Stimulated activated CD4-positive, alpha-beta T cell treated with anti-CD3 and anti-CD28 coated beads, Interleukin-15, amount 100 ng/mL, for 48 hours (primary cell): ENCODE results near the gene PMAIP1.

Experiments used
- DNase-seq, 2 donors: peaks; one replicate each; pipeline ENCODE4 v3.0.0-alpha.2; 2020; ENCODE audit warnings: low read depth in 2 of 2

The PMAIP1 gene

DNA sequence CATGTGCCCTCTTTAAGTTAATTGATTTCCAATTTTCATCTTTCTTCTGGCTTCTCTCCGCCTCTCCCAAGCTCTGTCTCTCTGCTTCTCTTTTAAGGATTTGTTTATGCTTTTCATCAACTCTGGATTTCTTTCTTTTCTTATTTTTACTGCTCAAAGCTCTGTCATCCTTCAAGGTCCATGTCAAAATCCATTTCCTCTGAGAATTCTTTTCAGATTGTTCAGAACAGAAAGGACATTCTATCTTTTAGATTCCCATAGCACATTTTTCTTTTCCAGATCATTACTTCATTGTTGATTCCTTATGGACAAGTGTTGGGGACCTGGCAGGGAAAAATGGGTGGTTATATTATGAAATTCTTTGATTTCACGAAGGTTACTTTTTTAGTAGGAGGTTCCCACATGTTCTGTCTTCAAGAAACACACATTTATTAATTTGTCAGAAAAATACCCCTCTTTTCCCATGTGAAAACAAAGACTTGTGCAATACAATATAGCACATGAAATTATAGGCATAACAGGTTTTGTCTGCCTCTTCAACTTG is 12.3 kb downstream of the PMAIP1 start:
- no peak for DNase-seq

DNA sequence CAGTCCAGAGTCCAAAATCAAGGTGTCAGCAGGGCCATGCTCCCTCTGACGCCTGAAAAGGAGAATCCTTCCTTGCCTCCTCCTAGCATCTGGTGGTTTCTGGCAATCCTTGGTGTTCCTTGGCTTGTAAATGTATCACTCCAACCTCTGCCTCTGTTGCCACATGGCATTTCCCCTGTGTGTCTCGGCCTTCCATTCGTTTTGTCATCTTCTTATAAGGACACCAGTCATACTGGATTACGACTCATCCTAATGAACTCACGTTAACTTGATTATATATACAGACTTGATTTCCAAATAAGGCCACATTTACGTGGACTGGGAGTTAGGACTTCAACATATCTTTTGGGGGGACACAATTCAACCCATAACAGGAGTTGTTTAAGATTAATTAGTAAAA is 15.8 kb downstream of the PMAIP1 start:
- no peak for DNase-seq

GRCh38 chr18:59916746-59917145 is 16.9 kb downstream of the PMAIP1 start:
- DNase-seq, result no peak

DNA sequence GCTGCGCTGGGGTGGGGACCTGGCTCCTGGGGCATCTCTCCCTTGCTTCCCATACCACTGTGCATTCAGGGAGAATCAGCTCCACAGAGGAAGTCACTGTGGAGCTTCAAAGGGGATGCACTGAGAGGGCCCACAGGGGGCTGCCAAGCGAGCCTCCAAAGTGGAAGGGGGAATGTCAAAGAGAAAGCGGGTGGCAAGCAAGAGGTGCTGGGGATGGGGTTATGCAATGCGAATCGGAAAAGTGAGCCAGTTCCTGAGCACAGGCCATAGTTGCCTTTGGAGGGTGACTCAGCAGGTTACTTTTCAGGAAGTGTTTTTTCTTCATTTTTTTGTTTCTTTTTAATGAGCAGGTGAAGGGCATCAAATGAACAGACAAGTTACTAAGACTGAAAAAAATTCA is 17.6 kb downstream of the PMAIP1 start:
- DNase-seq, result no peak

- DNase-seq, result no peak
Observed at GRCh38 chr18:59918320-59918755, 18.5 kb downstream of the PMAIP1 start.

- DNase-seq, result no peak
Observed at GRCh38 chr18:59918997-59919396, 19.2 kb downstream of the PMAIP1 start.

- peak; percentile 48 to 49 for DNase-seq
Observed at GRCh38 chr18:59921384-59921891, 21.6 kb downstream of the PMAIP1 start.

DNA sequence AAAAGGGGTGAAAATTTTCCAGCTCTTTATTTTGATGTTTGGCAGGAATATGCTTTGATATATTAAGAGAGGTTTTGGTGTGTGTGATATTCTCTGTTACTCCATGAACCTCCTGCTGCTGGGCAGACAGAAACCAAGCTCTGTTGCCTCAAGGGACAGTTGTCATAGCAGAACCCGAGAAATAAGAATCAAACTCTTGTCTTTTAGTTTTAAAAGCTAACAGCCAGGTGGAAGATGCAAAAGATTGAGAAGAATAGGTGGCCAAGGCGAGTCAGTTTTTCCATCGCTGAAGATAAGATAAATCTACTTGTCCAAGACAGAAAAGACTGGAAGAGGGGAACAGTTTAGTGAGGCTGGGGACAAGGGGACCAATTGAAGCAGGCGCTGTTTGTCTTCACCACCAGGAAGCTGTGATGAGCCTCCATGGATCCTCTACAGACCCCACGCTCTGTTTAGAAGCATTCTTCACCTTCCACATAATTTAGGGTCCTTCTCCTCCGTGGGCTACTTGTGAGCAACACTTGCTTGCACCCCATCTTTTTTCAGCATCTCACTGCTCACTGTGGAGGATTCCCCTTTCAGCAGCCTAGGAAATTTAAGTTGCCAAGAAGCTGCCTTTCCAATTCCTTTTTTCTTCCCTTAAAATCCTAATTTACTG is 23.9 kb downstream of the PMAIP1 start:
- no peak for DNase-seq

DNA sequence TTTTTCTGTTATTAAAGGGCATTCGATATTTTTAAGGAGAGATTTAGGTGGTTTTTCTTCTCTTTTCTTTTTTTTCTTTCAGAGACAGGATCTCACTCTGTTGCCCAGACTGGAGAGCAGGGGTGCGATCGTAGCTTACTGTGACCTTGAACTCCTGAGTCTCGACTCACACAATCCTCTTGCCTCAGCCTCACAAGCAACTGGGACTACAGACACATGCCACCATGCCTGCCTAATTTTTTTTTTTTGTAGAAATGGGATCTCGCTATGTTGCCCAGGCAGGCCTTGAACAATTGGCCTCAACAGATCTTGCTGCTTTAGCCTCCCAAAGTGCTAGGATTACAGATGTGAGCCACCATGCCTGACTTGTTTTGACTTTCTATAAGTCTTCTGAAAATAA is 26.3 kb downstream of the PMAIP1 start:
- no peak for DNase-seq

DNA sequence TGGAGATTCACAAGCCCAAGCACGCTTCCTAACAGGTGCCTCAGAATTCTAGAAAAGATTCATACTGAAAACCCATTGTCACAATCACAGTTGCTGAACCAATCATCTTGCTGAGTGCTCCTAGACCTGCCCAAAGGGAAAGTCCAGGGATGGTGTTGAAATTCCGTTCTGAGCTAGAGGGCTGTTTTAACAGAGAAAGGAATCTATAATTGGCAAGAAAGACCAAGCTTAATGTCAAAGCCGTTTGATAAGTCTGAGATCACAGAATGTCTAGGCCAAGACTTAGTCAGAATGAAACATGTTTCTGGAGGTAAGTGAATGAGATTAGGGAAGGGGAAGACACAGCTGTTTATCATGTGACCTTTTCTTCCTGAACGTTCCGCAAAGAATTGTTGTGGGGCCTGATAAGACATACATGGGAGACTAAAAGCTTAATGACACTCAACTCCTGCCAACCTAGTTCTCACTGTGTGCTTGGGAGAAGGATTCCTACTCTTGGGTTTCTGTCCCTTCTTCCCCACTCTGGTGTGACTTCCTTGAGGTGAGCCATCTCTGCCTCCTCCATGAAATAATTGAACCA is 27.5 kb downstream of the PMAIP1 start:
- DNase-seq, result peak in 1 of 2 donors; percentile 36

GRCh38 chr18:59928201-59928600 is 28.4 kb downstream of the PMAIP1 start:
- no peak for DNase-seq

- no peak for DNase-seq
Observed at GRCh38 chr18:59929621-59930295, 30.0 kb downstream of the PMAIP1 start.

DNA sequence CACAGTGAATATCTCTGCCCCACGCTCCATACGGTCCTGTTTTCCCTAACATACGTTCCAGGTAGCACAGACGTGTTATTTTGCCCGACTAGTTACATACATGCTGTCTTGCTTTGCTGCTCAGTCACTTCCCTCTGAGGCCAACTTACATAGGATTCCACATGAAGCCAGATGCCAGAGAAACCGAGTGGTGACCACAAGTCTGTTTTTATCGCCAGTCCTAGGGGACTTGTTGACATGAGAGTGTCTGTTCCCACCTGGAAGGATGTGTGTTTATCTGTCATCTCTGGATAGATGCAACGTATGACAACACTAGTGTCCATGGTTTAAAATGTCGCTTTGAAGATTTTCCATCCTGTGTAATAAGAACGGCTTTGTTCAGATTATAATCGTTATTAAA is 32.6 kb downstream of the PMAIP1 start:
- no peak for DNase-seq

- no peak for DNase-seq
Observed at GRCh38 chr18:59938676-59939075, 38.9 kb downstream of the PMAIP1 start.

DNA sequence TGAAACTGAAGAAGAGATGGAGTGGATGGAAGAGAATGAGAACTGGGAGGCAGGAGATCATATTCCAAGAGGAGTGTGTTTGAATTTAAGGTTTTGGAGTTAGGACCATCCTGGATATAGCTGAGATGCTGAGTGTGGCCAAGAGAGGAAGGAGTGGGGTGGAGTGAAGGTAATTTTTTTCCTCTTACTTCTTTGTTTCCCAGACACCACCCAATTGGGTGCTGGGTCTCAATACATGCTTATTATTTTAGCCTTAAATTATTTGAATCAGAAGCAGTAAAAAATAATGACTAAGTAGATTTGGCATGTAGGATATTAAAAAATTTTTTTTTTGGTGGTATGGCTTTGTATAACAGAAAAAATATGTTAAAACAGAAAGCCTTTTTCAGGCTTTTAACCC is 39.3 kb downstream of the PMAIP1 start:
- no peak for DNase-seq

DNA sequence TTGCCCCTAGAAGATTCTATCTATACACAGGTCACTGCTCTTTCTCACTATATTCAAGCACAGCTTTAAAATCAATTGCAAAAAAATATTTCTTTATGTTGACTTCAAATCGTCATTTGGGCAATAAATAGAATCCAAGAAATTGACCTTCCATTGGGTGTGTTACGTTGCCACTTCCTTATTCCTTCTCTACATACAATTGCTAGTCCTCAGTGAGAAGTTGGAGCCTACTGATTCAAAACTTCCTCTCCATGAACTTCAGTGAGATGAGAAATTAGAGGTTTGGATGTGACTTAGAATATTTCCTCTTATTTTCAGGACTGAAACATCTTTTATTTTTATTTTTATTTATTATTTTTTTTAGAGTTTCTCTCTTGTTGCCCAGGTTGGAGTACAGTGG is 40.3 kb downstream of the PMAIP1 start:
- DNase-seq, result no peak

- no peak for DNase-seq
Observed at GRCh38 chr18:59941331-59941730, 41.5 kb downstream of the PMAIP1 start.

GRCh38 chr18:59942601-59943000 is 42.8 kb downstream of the PMAIP1 start:
- DNase-seq, result no peak

GRCh38 chr18:59945544-59945943 is 45.7 kb downstream of the PMAIP1 start:
- DNase-seq, result no peak

DNA sequence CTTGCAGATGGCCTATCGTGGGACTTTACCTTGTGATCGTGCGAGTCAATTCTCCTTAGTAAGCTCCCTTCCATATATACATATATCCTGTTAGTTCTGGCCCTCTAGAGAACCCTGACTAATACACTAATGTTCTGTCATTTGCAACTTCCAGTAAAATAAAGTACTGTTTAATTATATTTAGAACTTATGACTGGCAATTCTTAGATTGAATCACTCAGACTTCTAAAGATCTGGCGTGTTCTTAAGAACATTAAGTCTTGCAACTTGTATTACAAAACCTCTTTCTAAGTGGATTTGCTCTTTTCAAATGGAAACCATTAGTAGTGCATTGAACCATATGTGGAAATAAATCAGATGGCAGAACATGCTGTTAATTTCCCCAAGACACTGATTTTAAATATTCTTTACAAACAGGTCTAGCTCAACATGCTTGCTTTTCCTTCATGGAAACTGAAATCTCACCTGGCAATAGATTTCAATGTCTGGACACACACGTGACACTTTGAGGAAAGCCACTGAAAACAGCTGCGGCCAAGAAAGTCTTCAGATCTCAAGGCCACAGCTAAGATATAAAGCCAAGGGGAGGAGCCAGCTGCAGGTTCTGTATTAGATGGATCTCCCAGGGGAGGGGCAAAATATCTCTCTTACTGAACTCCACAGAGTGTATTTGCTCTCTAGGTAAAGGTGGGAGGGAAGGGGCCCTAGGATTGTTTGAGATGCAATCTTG is 50.6 kb downstream of the PMAIP1 start:
- no peak for DNase-seq

GRCh38 chr18:59951591-59951990 is 51.8 kb downstream of the PMAIP1 start:
- no peak for DNase-seq
